OCI-LY7 (cell line): ENCODE data around the gene NDUFB2. TPM values are rescaled to one million over a fixed set of nuclear protein-coding genes. Genes with fewer than 3 reads are reported as not detected.

Source experiments
- BruUV-seq: library from RNA; stranded (reverse); fragments of 400-500 nt; replicated peaks from 2 replicates; lab custom pipeline; 2021; lab: Mats Ljungman, UMichigan
- CTCF ChIA-PET: fragments of 300-600 bp; sonication (Branson Sonifier 250); formaldehyde crosslinking; loops from one replicate; lab custom pipeline; 2022; ENCODE audit warnings: antibody characterized with exemption; ENCODE audit not compliant: unreplicated experiment; lab: Charles Lee
- POLR2A ChIA-PET: fragments of 300-600 bp; sonication (Branson Sonifier 250); formaldehyde crosslinking; loops from one replicate; lab custom pipeline; 2022; ENCODE audit warnings: antibody characterized with exemption; lab: Charles Lee
- DNase-seq: peaks from one replicate; pipeline ENCODE4 v3.0.0-alpha.2; 2015; ENCODE audit warnings: low spot score
- H2AFZ ChIP-seq: fragments of 200-600 bp; sonication (generic), shearing (Covaris generic); 2 replicates; pipeline ENCODE4 v1.6.1; 2014; ENCODE audit warnings: mild to moderate bottlenecking, antibody characterized with exemption, low read length, moderate library complexity
- H3K27ac ChIP-seq: fragments of 200-600 bp; sonication (generic); 2 replicates; pipeline ENCODE4 v1.5.1; 2014; ENCODE audit warnings: mixed run types, low read depth, mild to moderate bottlenecking, moderate library complexity, low read length, inconsistent platforms; ENCODE audit not compliant: poor library complexity, severe bottlenecking
- H3K36me3 ChIP-seq: fragments of 200-600 bp; sonication (generic); 2 replicates; pipeline ENCODE4 v1.6.1; 2014; ENCODE audit warnings: mild to moderate bottlenecking, antibody characterized with exemption, low read length, moderate library complexity, mixed read lengths; ENCODE audit not compliant: insufficient read depth
- H3K4me1 ChIP-seq: fragments of 200-600 bp; sonication (generic); 2 replicates; pipeline ENCODE4 v1.5.1; 2014; ENCODE audit warnings: mild to moderate bottlenecking, low read length; ENCODE audit not compliant: insufficient read depth, poor library complexity, severe bottlenecking
- H3K4me2 ChIP-seq: fragments of 200-600 bp; sonication (generic); 2 replicates; pipeline ENCODE4 v1.6.1; 2014; ENCODE audit warnings: mild to moderate bottlenecking, low read length
- H3K4me3 ChIP-seq: fragments of 200-600 bp; sonication (generic); 2 replicates; pipeline ENCODE4 v1.5.1; 2014; ENCODE audit warnings: mild to moderate bottlenecking, low read depth, low read length; ENCODE audit not compliant: poor library complexity, severe bottlenecking
- H3K79me2 ChIP-seq: fragments of 200-600 bp; sonication (generic); 2 replicates; pipeline ENCODE4 v1.6.1; 2016; ENCODE audit warnings: low read depth, mild to moderate bottlenecking, low read length, moderate library complexity, mixed read lengths; ENCODE audit not compliant: insufficient read depth
- H3K9me2 ChIP-seq: fragments of 200-600 bp; sonication (generic); 2 replicates; pipeline ENCODE4 v1.6.1; 2016; ENCODE audit warnings: mild to moderate bottlenecking, low read length, mixed read lengths; ENCODE audit not compliant: insufficient read depth
- H3K9me3 ChIP-seq: fragments of 200-600 bp; sonication (generic); 2 replicates; pipeline ENCODE4 v1.6.1; 2014; ENCODE audit warnings: mild to moderate bottlenecking, mixed run types, low read length, mixed read lengths
- H4K20me1 ChIP-seq: fragments of 200-600 bp; sonication (generic); 2 replicates; pipeline ENCODE4 v1.6.1; 2014; ENCODE audit warnings: mild to moderate bottlenecking, antibody characterized with exemption, low read length, moderate library complexity, mixed read lengths; ENCODE audit not compliant: insufficient read depth
- CTCF ChIP-seq: fragments of 200-600 bp; sonication (generic); conservative IDR thresholded peaks from 2 replicates; pipeline ENCODE4 v1.5.1; 2014; ENCODE audit warnings: mild to moderate bottlenecking, antibody characterized with exemption, low read length, moderate library complexity, mixed read lengths
- EZH2phosphoT487 ChIP-seq: fragments of 200-600 bp; sonication (generic); IDR thresholded peaks from 2 replicates; pipeline ENCODE4 v1.6.1; 2018; ENCODE audit warnings: low read depth, borderline replicate concordance, mild to moderate bottlenecking, mixed run types, antibody characterized with exemption, low read length, moderate library complexity, mixed read lengths
- intact Hi-C: fragments of 100-400 bp; cut with micrococcal nuclease; formaldehyde crosslinking; loops from one replicate; pipeline ENCODE4 v1.10.0; 2022; ENCODE audit not compliant: unreplicated experiment
- total RNA-seq, 2 experiments: library from RNA; depleted of rRNA in 1 of 2; stranded (reverse); fragments of >200 nt in 1 of 2; shearing (Covaris generic) in 1 of 2; gene quantifications; 2 replicates each; pipeline ENCODE4 v1.2.3, GENCODE V29; 2014 to 2022

The NDUFB2 gene
- total RNA-seq, 2 experiments from 2014 or later: 114 to 139 TPM

- CTCF ChIA-PET: no interaction called here
- H3K4me2 ChIP-seq: peak overlapping the region; percentile 100
- TF ChIP-seq EZH2phosphoT487 (no peak), CTCF (peak; percentile 29; the same call in 1 of the 2 replicates)
- H3K79me2 ChIP-seq: peaks cover 37% of the 10 kb centered on the region
- H3K36me3 ChIP-seq: peaks cover 17% of the 10 kb centered on the region
- peak overlapping the region; percentile 98 for H3K27ac ChIP-seq
- H3K4me1 ChIP-seq: peaks cover 63% of the 10 kb centered on the region
- H4K20me1 ChIP-seq: no peaks in the 10 kb centered on the region
- no peaks in the 10 kb centered on the region for H3K9me2 ChIP-seq
- intact Hi-C loops: loop anchor here (5.0 to 10.0 kb wide), 3 partner anchors 281 to 1318 kb away; partner anchors contain the start of gene LUC7L2
- no peaks in the 10 kb centered on the region for H3K9me3 ChIP-seq
- BruUV-seq: no TSS peak
- POLR2A ChIA-PET: interaction anchor here (0.5 to 3.6 kb wide), 5 partner anchors 10 to 1037 kb away, joined by 3 to 10 read pairs (median 4); partner anchors contain the start of gene NDUFB2
- H2AFZ ChIP-seq: peak overlapping the region; percentile 47; the same call in 1 of the 2 replicates
- H3K4me3 ChIP-seq: peak overlapping the region; percentile 81
- DNase-seq: peak; percentile 69
Measured at GRCh38 chr7:140673063-140673773, 23.3 kb upstream of the NDUFB2 start.

GRCh38 chr7:140673774-140674155 lies 22.7 kb upstream of the NDUFB2 start:
- H3K9me2 ChIP-seq: no peaks in the 10 kb centered on the region
- peak; percentile 36 for DNase-seq
- peaks cover 63% of the 10 kb centered on the region for H3K4me1 ChIP-seq
- ChIA-PET CTCF (no interaction called here), POLR2A (interaction anchor here (0.5 to 4.5 kb wide), 6 partner anchors 10 to 1418 kb away, joined by 3 to 26 read pairs (median 6); partner anchors contain the start of gene NDUFB2)
- no peaks in the 10 kb centered on the region for H3K9me3 ChIP-seq
- TSS peak; percentile 54 for BruUV-seq
- H3K27ac ChIP-seq: peak overlapping the region; percentile 98
- intact Hi-C loops: loop anchor here (1.0 to 10.0 kb wide), 7 partner anchors 23 to 1319 kb away; partner anchors contain the start of genes BRAF, LUC7L2, MRPS33 and NDUFB2
- H4K20me1 ChIP-seq: no peaks in the 10 kb centered on the region
- peak overlapping the region; percentile 100 for H3K4me2 ChIP-seq
- H3K4me3 ChIP-seq: peak overlapping the region; percentile 81
- no peak for TF ChIP-seq EZH2phosphoT487
- no peak for TF ChIP-seq CTCF
- H3K79me2 ChIP-seq: peaks cover 39% of the 10 kb centered on the region
- peak overlapping the region; percentile 47; the same call in 1 of the 2 replicates for H2AFZ ChIP-seq
- peaks cover 22% of the 10 kb centered on the region for H3K36me3 ChIP-seq
